HEK293T (cell line): ENCODE results near the gene ERCC1.

ENCODE experiments used
- BHLHE40 ChIP-seq: fragments of 450-650 bp; IDR thresholded peaks from 2 replicates; pipeline ENCODE4 v1.6.1; 2016; ENCODE audit warnings: mild to moderate bottlenecking, moderate library complexity, borderline replicate concordance
- FOXA1 ChIP-seq: fragments of 450-650 bp; IDR thresholded peaks from 2 replicates; pipeline ENCODE4 v1.6.1; 2016; ENCODE audit warnings: mild to moderate bottlenecking
- FOXK2 ChIP-seq: fragments of 450-650 bp; IDR thresholded peaks from 2 replicates; pipeline ENCODE4 v1.6.1; 2016; ENCODE audit warnings: mild to moderate bottlenecking
- FOXM1 ChIP-seq: fragments of 450-650 bp; IDR thresholded peaks from 2 replicates; pipeline ENCODE4 v1.6.1; 2017; ENCODE audit warnings: mild to moderate bottlenecking, borderline replicate concordance
- NFRKB ChIP-seq: fragments of 450-650 bp; IDR thresholded peaks from 2 replicates; pipeline ENCODE4 v1.6.1; 2016; ENCODE audit warnings: mild to moderate bottlenecking, moderate library complexity
- SP1 ChIP-seq: fragments of 450-650 bp; IDR thresholded peaks from 2 replicates; pipeline ENCODE4 v1.6.1; 2017
- SUZ12 ChIP-seq: fragments of 450-650 bp; IDR thresholded peaks from 2 replicates; pipeline ENCODE4 v1.6.1; 2016; ENCODE audit warnings: mild to moderate bottlenecking
- ZNF384 ChIP-seq: fragments of 450-650 bp; IDR thresholded peaks from 2 replicates; pipeline ENCODE4 v1.6.1; 2016

DNA sequence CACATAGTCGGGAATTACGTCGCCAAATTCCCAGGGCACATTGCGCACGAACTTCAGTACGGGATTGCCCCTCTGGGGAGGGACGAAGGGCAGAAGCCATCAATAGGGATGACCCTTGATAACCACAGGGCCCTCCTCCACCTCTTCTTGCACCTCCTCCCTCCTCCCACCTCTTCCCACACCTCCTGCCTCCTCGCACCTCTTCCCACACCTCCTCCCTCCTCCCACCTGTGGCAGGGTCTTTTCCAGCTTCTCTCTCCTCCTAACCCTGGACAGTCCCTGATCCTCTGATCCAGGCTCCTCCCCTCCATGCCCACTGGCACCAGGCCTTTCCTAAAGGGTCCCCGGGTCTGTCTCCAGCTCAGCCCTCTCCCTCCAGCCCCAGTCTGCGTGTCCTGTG, 3.4 kb downstream of the ERCC1 start:
- no peak for TF ChIP-seq NFRKB
- no peak for TF ChIP-seq ZNF384
- no peak for TF ChIP-seq BHLHE40
- no peak for TF ChIP-seq SUZ12
- no peak for TF ChIP-seq FOXK2
- TF ChIP-seq FOXA1: no peak
- TF ChIP-seq FOXM1: no peak
- TF ChIP-seq SP1: no peak
